ENCODE results near the gene SYNPO.
A peak's percentile ranks its signal among the peaks of the same experiment; 100 is the strongest.

The SYNPO gene

DNA sequence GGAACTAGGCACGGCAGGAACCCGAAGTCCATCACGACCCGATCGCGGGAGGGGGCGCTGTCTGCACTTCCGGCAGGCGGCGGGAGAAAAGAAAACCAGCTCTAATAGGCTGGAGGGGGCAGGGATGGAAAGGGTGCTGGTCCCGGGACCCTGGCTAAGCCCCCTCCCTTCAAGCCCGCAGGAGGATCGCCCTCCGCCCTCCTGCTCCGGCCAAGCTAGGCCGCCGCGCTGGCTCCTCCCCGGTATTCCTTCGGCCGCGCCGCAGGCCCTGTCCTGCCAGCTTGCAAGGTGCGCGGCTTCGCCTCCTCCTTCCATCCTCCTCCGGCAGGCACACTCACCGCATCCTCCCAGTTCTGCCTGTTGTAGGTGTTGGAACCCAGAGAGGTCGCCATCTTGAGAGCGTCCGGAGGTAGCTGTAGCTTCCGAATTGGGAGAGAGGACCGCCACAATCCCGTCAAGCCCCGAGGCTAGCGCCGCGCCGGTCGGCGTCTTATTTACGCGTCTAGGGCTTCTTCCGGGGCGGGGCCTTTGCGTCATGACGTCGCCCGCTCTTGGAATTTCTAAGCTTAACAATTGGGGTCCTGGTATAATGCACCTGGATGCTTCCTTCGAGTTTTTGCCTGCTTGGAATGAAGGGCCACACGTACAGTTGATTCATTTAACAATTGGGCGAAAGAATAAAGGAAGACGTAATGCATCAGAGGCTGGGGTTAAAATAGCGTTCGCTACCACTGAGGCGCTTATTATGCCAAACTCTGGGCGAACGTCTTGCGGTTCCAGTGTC is 60.3 kb downstream of the SYNPO start, which contains the start of gene RBM22:
Gene RBM22 (minus strand): TSS at position 469 of the 784 bp plus-strand sequence. CDS start 77 bp downstream, at position 392.
- TF ChIP-seq, protein P1, sequence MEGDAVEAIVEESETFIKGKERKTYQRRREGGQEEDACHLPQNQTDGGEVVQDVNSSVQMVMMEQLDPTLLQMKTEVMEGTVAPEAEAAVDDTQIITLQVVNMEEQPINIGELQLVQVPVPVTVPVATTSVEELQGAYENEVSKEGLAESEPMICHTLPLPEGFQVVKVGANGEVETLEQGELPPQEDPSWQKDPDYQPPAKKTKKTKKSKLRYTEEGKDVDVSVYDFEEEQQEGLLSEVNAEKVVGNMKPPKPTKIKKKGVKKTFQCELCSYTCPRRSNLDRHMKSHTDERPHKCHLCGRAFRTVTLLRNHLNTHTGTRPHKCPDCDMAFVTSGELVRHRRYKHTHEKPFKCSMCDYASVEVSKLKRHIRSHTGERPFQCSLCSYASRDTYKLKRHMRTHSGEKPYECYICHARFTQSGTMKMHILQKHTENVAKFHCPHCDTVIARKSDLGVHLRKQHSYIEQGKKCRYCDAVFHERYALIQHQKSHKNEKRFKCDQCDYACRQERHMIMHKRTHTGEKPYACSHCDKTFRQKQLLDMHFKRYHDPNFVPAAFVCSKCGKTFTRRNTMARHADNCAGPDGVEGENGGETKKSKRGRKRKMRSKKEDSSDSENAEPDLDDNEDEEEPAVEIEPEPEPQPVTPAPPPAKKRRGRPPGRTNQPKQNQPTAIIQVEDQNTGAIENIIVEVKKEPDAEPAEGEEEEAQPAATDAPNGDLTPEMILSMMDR (IDR thresholded peaks at IDR 0.05; ENCODE audit: insufficient read depth, missing control alignments), result peak; percentile 33
- FAIRE-seq (no peak), DNase-seq (ENCODE audit: insufficient read length, low spot score) (peak; percentile 34)

DNA sequence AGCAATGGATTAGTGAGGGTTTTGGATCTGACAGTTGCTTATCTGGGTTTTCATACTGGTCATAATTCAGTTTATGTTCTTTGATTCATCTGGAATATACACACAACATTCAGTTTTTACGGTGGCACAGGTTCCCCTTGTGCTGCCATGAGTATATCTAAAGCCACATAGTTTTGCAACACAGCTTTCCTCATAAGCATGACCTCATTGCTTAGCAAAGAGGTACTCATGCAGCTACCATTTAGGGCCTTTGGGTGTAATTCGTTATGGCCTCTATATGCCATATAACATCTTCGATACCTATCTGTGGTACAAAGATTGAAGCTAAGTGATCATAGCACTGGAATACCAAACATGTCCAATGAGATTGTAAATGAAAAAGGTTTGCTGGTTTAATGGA is 63.3 kb downstream of the SYNPO start:
- TF ChIP-seq, protein P1 (IDR thresholded peaks at IDR 0.05; ENCODE audit: insufficient read depth, missing control alignments), result no peak
- no peak for FAIRE-seq

DNA sequence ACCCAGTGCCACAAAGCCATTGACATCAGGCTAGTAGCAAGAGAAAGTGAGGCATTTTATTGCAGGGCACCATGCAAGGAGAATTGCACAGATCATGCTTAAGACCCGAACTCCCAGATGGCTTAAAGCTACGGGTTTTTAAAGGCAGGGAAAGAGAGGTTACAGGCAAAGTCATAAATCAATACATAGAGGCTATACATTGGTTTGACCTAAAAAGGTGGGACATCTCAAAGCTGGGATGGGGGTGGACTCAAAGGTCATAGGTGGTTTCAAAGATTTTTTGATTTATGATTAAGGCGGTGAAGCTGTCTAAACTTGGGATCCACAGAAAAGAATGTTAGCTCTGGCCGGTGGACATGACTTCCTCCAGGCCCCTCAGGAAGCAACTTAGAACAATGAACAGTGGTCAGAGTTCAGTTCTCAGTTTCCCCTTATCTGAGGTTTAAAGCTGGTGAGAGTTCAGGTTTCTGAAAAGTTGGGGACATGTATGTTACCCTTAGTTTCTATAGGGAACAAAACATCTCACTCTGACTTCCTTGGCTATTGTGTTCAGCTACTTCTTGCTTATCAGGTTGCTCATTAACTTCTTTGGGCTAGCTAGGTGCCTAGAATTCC is 66.4 kb downstream of the SYNPO start:
- TF ChIP-seq, protein P1 (IDR thresholded peaks at IDR 0.05; ENCODE audit: insufficient read depth, missing control alignments), result no peak
- FAIRE-seq (no peak), DNase-seq (ENCODE audit: insufficient read length, low spot score) (no peak)

More for the DNA sequence above, 63.3 kb downstream of the SYNPO start:
- DNase-seq (ENCODE audit: insufficient read length, low spot score), result no peak

Measured in D721Med (cell line).